Panc1 (cell line): Measurements from ENCODE around the gene USP37. TPM values are rescaled to one million over a fixed set of nuclear protein-coding genes. Genes with fewer than 3 reads are reported as not detected.

Experiments
- ATAC-seq: fragments of 200-7000 bp; cut with Tn5 transposase; 2 replicates; pipeline ENCODE4 v1.9.1; 2020; ENCODE audit warnings: mild to moderate bottlenecking, moderate library complexity
- BruUV-seq: library from RNA; stranded (reverse); fragments of 400-500 nt; replicated peaks from 2 replicates; lab custom pipeline; 2021; lab: Mats Ljungman, UMichigan
- CTCF ChIA-PET: fragments of 300-600 bp; sonication (Branson Sonifier 250); formaldehyde crosslinking; loops from one replicate; lab custom pipeline; 2022; ENCODE audit warnings: antibody characterized with exemption; lab: Charles Lee
- POLR2A ChIA-PET: fragments of 300-600 bp; sonication (Branson Sonifier 250); formaldehyde crosslinking; loops from one replicate; lab custom pipeline; 2022; ENCODE audit warnings: antibody characterized with exemption; lab: Charles Lee
- DNase-seq: peaks from one replicate; pipeline ENCODE4 v3.0.0-alpha.2; 2010; ENCODE audit warnings: low read depth, low spot score
- H3K27ac ChIP-seq: 2 replicates; pipeline ENCODE4 v1.5.1; 2011; ENCODE audit warnings: mild to moderate bottlenecking, low read length, inconsistent platforms
- H3K27me3 ChIP-seq: fragments of 200-500 bp; sonication (Bioruptor generic); 2 replicates; pipeline ENCODE4 v1.6.0; 2014; ENCODE audit warnings: low read length, inconsistent platforms; ENCODE audit not compliant: control insufficient read depth, insufficient read depth
- H3K36me3 ChIP-seq: fragments of 200-500 bp; sonication (Bioruptor generic); 2 replicates; pipeline ENCODE4 v1.5.1; 2014; ENCODE audit warnings: inconsistent platforms, mild to moderate bottlenecking, low read length, moderate library complexity; ENCODE audit not compliant: control insufficient read depth, insufficient read depth
- H3K4me1 ChIP-seq: 2 replicates; pipeline ENCODE4 v1.5.1; 2011; ENCODE audit warnings: inconsistent platforms, mild to moderate bottlenecking, low read length, moderate library complexity; ENCODE audit not compliant: control insufficient read depth, insufficient read depth
- H3K4me3 ChIP-seq, 2 experiments: 2 replicates each; pipeline ENCODE4 v1.5.1; 2011 to 2012; ENCODE audit warnings: low read depth in 2 of 2, low read length in 2 of 2, mild to moderate bottlenecking in 2 of 2, inconsistent platforms in 1 of 2, moderate library complexity in 1 of 2
- H3K9me3 ChIP-seq: fragments of 200-500 bp; sonication (Bioruptor generic); 2 replicates; pipeline ENCODE4 v1.5.1; 2014; ENCODE audit warnings: low read depth, mild to moderate bottlenecking, inconsistent platforms, low read length, moderate library complexity; ENCODE audit not compliant: control insufficient read depth, insufficient read depth
- CTCF ChIP-seq: fragments of 450-650 bp; IDR thresholded peaks from 2 replicates; pipeline ENCODE4 v1.5.1; 2017; ENCODE audit warnings: mild to moderate bottlenecking
- POLR2AphosphoS5 ChIP-seq: IDR thresholded peaks from 2 replicates; pipeline ENCODE4 v1.6.1; 2012; ENCODE audit warnings: mild to moderate bottlenecking, low read depth, low read length, moderate library complexity
- REST ChIP-seq, 2 experiments: IDR thresholded peaks; 2 replicates each; pipeline ENCODE4 v1.6.1; 2011 to 2012; ENCODE audit warnings: low read depth in 2 of 2, control low read depth in 1 of 2, low read length in 1 of 2, mild to moderate bottlenecking in 1 of 2, moderate library complexity in 1 of 2; ENCODE audit not compliant: insufficient read depth in 1 of 2
- SIN3A ChIP-seq: IDR thresholded peaks from 2 replicates; pipeline ENCODE4 v1.6.1; 2012; ENCODE audit warnings: low read depth, mild to moderate bottlenecking, low read length, moderate library complexity, borderline replicate concordance; ENCODE audit not compliant: insufficient read depth
- TCF7L2 ChIP-seq: IDR thresholded peaks from 2 replicates; pipeline ENCODE4 v1.6.1; 2011; ENCODE audit warnings: mild to moderate bottlenecking, low read depth, low read length, inconsistent platforms
- in situ Hi-C: cut with HindIII; loops from 2 replicates; pipeline ENCODE4 v1.10.0; 2016; ENCODE audit warnings: low sequenced_read_pairs, low pct_unique_long_range_greater_than_20kb
- intact Hi-C: fragments of 100-400 bp; cut with micrococcal nuclease; formaldehyde crosslinking; loops from one replicate; pipeline ENCODE4 v1.10.0; 2022; ENCODE audit not compliant: unreplicated experiment
- total RNA-seq: library from RNA; stranded (reverse); gene quantifications from one replicate; pipeline ENCODE4 v1.2.1, GENCODE V29; 2021; ENCODE audit not compliant: unreplicated experiment

The USP37 gene
- total RNA-seq, 1 experiment from 2014 or later: 19.2 TPM

GRCh38 chr2:218471982-218472381, 96.2 kb downstream of the USP37 start:
- Histone ChIP-seq H3K27ac (no peak overlapping the region), H3K9me3 (no peaks in the 10 kb centered on the region), H3K36me3 (peaks cover 12% of the 10 kb centered on the region; the same call in 1 of the 2 replicates), H3K4me3 (no peak overlapping the region), H3K4me1 (no peaks in the 10 kb centered on the region), H3K27me3 (no peaks in the 10 kb centered on the region)
- CTCF ChIA-PET: no interaction called here
- POLR2A ChIA-PET: no interaction called here
- ATAC-seq: no peak
- in situ Hi-C loops (no loop called here), intact Hi-C loops (no loop called here)
- no peak for TF ChIP-seq CTCF
- no peak for TF ChIP-seq POLR2AphosphoS5
- no peak for TF ChIP-seq SIN3A
- no peak for TF ChIP-seq REST (IDR thresholded peaks at IDR 0.05; ENCODE audit: insufficient read depth in 1 of 2, low read depth in 2 of 2, low read length in 1 of 2)
- no peak for TF ChIP-seq TCF7L2
- no peak for DNase-seq
- no TSS peak for BruUV-seq

- no peaks in the 10 kb centered on the region for H3K27me3 ChIP-seq
- ChIA-PET POLR2A (interaction anchor here (0.6 kb wide), 1 partner anchor 13 kb away, joined by 3 read pairs; no protein-coding TSS in a partner anchor), CTCF (interaction anchor here (0.5 kb wide), 1 partner anchor 20 kb away, joined by 3 read pairs; no protein-coding TSS in a partner anchor)
- TF ChIP-seq POLR2AphosphoS5 (no peak), CTCF (no peak), SIN3A (no peak), REST (IDR thresholded peaks at IDR 0.05; ENCODE audit: insufficient read depth in 1 of 2, low read depth in 2 of 2, low read length in 1 of 2) (no peak), TCF7L2 (no peak)
- H3K9me3 ChIP-seq: no peaks in the 10 kb centered on the region
- intact Hi-C loops: no loop called here
- BruUV-seq: no TSS peak
- no peaks in the 10 kb centered on the region for H3K4me1 ChIP-seq
- DNase-seq (no peak), ATAC-seq (no peak)
- peaks cover 12% of the 10 kb centered on the region; the same call in 1 of the 2 replicates for H3K36me3 ChIP-seq
- H3K27ac ChIP-seq: no peak overlapping the region
- H3K4me3 ChIP-seq: no peak overlapping the region
- in situ Hi-C loops: no loop called here
Observed at GRCh38 chr2:218471036-218471435, 97.1 kb downstream of the USP37 start.
